HepG2 (cell line): ENCODE data around the gene TRIM54. TPM values are rescaled to one million over a fixed set of nuclear protein-coding genes. Genes with fewer than 3 reads are reported as not detected.

ENCODE experiments used
- ARNT2 ChIP-seq: sonication (generic); formaldehyde crosslinking; IDR thresholded peaks from 2 replicates; pipeline ENCODE4 v1.8.0; 2022; ENCODE audit warnings: mild to moderate bottlenecking, low read depth, missing genetic modification reagents, moderate library complexity
- ATF7-NPFF ChIP-seq: sonication (generic); formaldehyde crosslinking; IDR thresholded peaks from 2 replicates; pipeline ENCODE4 v1.8.1; 2023; ENCODE audit warnings: mild to moderate bottlenecking, low read depth, missing genetic modification reagents, moderate library complexity
- CREB1 ChIP-seq, 2 experiments: fragments of 450-650 bp in 1 of 2; IDR thresholded peaks; 2 replicates each; pipeline ENCODE4 v1.6.1; 2016 to 2017; ENCODE audit warnings: control low read depth in 1 of 2, mild to moderate bottlenecking in 1 of 2, missing compliant biosample characterization in 1 of 2, missing genetic modification characterization in 1 of 2
- FOXJ3 ChIP-seq: sonication (generic); formaldehyde crosslinking; IDR thresholded peaks from 2 replicates; pipeline ENCODE4 v1.4.0; 2020; ENCODE audit warnings: missing genetic modification reagents, mild to moderate bottlenecking, borderline replicate concordance
- GATA4 ChIP-seq: sonication (generic); IDR thresholded peaks from 2 replicates; pipeline ENCODE4 v1.6.1; 2016; ENCODE audit warnings: antibody characterized with exemption, low read depth, borderline replicate concordance
- IKZF4 ChIP-seq: sonication (generic); formaldehyde crosslinking; IDR thresholded peaks from 2 replicates; pipeline ENCODE4 v1.5.1; 2020; ENCODE audit warnings: borderline replicate concordance, mild to moderate bottlenecking, low read depth, missing genetic modification reagents; ENCODE audit errors: not compliant biosample characterization
- KLF16 ChIP-seq, 2 experiments: sonication (generic) in 1 of 2; formaldehyde crosslinking in 1 of 2; IDR thresholded peaks; 2 replicates each; pipeline versions ENCODE4 v1.6.1 to v1.8.0; 2016 to 2023; ENCODE audit warnings: missing genetic modification reagents in 2 of 2, missing compliant biosample characterization in 1 of 2
- MTF2 ChIP-seq: sonication (generic); formaldehyde crosslinking; IDR thresholded peaks from 2 replicates; pipeline ENCODE4 v1.5.0; 2020; ENCODE audit warnings: missing genetic modification reagents, borderline replicate concordance
- MXD4 ChIP-seq: IDR thresholded peaks from 2 replicates; pipeline ENCODE4 v1.6.1; 2016; ENCODE audit warnings: mild to moderate bottlenecking, missing biosample characterization, missing genetic modification reagents
- NAIF1 ChIP-seq: sonication (generic); formaldehyde crosslinking; IDR thresholded peaks from 2 replicates; pipeline ENCODE4 v1.5.0; 2020; ENCODE audit warnings: mild to moderate bottlenecking, missing genetic modification reagents, borderline replicate concordance
- NPAS2 ChIP-seq: sonication (generic); formaldehyde crosslinking; IDR thresholded peaks from 2 replicates; pipeline ENCODE4 v1.8.0; 2022; ENCODE audit warnings: mild to moderate bottlenecking, missing genetic modification reagents, borderline replicate concordance
- RFX3 ChIP-seq: IDR thresholded peaks from 2 replicates; pipeline ENCODE4 v1.6.1; 2016; ENCODE audit warnings: missing biosample characterization, missing genetic modification reagents
- RXRB ChIP-seq: IDR thresholded peaks from 2 replicates; pipeline ENCODE4 v1.6.1; 2016; ENCODE audit warnings: borderline replicate concordance, missing genetic modification reagents, missing compliant biosample characterization
- SP1 ChIP-seq, 2 experiments: fragments of 450-650 bp in 1 of 2; sonication (generic) in 1 of 2; formaldehyde crosslinking in 1 of 2; IDR thresholded peaks; 2 replicates each; pipeline versions ENCODE4 v1.4.0 to v1.6.1; 2016 to 2020; ENCODE audit warnings: missing genetic modification reagents in 1 of 2
- TBP ChIP-seq: sonication (generic); formaldehyde crosslinking; IDR thresholded peaks from 2 replicates; pipeline ENCODE4 v1.5.0; 2020; ENCODE audit warnings: missing genetic modification reagents
- TCF7L2 ChIP-seq: IDR thresholded peaks from 2 replicates; pipeline ENCODE4 v1.6.1; 2011; ENCODE audit warnings: mild to moderate bottlenecking, low read depth, low read length, moderate library complexity
- ZNF280D ChIP-seq: sonication (generic); formaldehyde crosslinking; IDR thresholded peaks from 2 replicates; pipeline ENCODE4 v1.5.1; 2020; ENCODE audit warnings: mild to moderate bottlenecking, missing genetic modification reagents
- ZNF44 ChIP-seq: sonication (generic); formaldehyde crosslinking; IDR thresholded peaks from 2 replicates; pipeline ENCODE4 v1.5.1; 2020; ENCODE audit warnings: mild to moderate bottlenecking, missing genetic modification reagents
- ZNF672 ChIP-seq: sonication (generic); formaldehyde crosslinking; IDR thresholded peaks from 2 replicates; pipeline ENCODE4 v1.8.1; 2022; ENCODE audit warnings: missing genetic modification reagents
- ZNF839 ChIP-seq: sonication (generic); formaldehyde crosslinking; IDR thresholded peaks from 2 replicates; pipeline ENCODE4 v1.4.0; 2020; ENCODE audit warnings: missing genetic modification reagents, mild to moderate bottlenecking, borderline replicate concordance
- polyA plus RNA-seq, 8 experiments: library from polyadenylated mRNA; depleted of rRNA in 3 of 8; stranded (reverse) in 7 of 8; unstranded in 1 of 8; fragments of >200 nt; fragmentation: Illumina TruSeq in 4 of 8; extraction: Trizol in 4 of 8; gene quantifications; 2 replicates each; pipeline versions ENCODE4 v1.2.1 to v1.2.3, GENCODE V29; 2011 to 2016; ENCODE audit warnings: low read depth in 4 of 8, missing spikeins in 1 of 8, mixed read lengths in 1 of 8; ENCODE audit not compliant: insufficient read depth in 1 of 8
- total RNA-seq, 5 experiments: library from RNA; depleted of rRNA; stranded (reverse); fragments of >200 nt; fragmentation: Illumina TruSeq; extraction: Trizol; gene quantifications; 2 replicates each; pipeline ENCODE4 v1.2.3, GENCODE V29; 2016; ENCODE audit warnings: low read depth in 1 of 5
- TF ChIP-seq, protein P1 (sequence below): sonication (generic); formaldehyde crosslinking; IDR thresholded peaks from 2 replicates; pipeline ENCODE4 v1.4.0; 2020; ENCODE audit warnings: missing genetic modification reagents
- TF ChIP-seq, protein P2 (sequence below): sonication (generic); formaldehyde crosslinking; IDR thresholded peaks from 2 replicates; pipeline ENCODE4 v1.9.0; 2021; ENCODE audit warnings: missing genetic modification reagents, mild to moderate bottlenecking, borderline replicate concordance

TRIM54 gene
- total and polyA plus RNA-seq, 2 of the 13 experiments (the other 11 are each of a cell fraction or from before 2014, with no cell fraction given) = 0.07 to 0.13 TPM

DNA sequence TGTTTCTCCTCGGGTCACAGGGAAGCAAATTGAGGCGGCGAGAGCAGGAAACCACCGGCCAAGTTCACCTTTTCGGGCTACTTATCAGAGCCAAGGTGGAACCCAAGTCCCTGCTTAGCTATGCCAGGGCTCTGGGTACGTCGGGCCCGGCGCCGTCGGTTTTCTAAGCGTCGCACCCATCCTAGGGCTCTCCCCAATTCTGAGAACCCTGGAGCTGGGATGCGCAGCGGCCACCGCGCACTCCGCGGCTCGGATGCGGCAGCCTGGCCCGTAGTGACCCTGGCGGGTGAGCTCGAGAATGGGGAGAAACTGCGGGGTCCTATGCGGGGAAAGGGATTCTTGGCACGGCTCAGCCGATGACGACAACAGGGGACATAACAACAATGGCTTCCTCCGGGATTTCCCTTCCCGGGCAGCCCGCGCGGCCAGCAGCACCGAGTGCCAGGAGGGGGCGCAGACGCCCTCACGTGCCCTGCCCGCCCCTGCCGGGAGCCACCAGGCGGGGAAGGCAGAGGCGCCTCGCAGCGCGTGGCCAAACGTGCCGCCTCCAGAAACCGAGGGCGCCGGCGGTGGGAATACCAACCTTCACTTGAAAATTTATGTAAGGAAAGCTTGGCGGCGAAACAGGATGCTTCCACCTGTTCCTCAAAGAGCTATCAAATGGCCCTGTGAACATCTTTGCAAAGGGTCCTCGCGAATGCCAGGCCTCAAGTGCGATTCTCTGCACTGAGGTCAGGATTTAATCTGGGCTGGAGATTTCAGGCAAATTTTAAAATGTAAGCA, 17.3 kb upstream of the TRIM54 start (continued):
- TF ChIP-seq MTF2 (peak; percentile 99; the same call in 1 of the 2 replicates), NPAS2 (0 out of 2 replicates have a peak, but pooled peaks have one; percentile 21), KLF16 (CRISPR knock-in tag; IDR thresholded peaks at IDR 0.05) (peak in 1 of 2 experiments; percentile 80; a peak in 2 of 4 replicates), SP1 (IDR thresholded peaks at IDR 0.05) (no peak), SP1 (CRISPR knock-in tag; IDR thresholded peaks at IDR 0.05) (peak; percentile 79), ZNF44 (CRISPR knock-in tag) (no peak), ZNF280D (CRISPR knock-in tag) (0 out of 2 replicates have a peak, but pooled peaks have one; percentile 59), MXD4 (CRISPR knock-in tag) (0 out of 2 replicates have a peak, but pooled peaks have one; percentile 78), RXRB (CRISPR knock-in tag) (no peak), ZNF839 (CRISPR knock-in tag) (no peak; the same call in 1 of the 2 replicates), IKZF4 (CRISPR knock-in tag) (peak; percentile 60), FOXJ3 (CRISPR knock-in tag) (no peak), RFX3 (CRISPR knock-in tag) (no peak), GATA4 (no peak), NAIF1 (CRISPR knock-in tag) (no peak), ZNF672 (CRISPR knock-in tag) (no peak), CREB1 (IDR thresholded peaks at IDR 0.05) (peak; percentile 65), CREB1 (CRISPR knock-in tag; IDR thresholded peaks at IDR 0.05) (no peak; the same call in 1 of the 2 replicates), ARNT2 (CRISPR knock-in tag) (peak; percentile 85; the same call in 1 of the 2 replicates), TCF7L2 (no peak), TBP (CRISPR knock-in tag) (no peak), ATF7-NPFF (no peak; the same call in 1 of the 2 replicates)
- TF ChIP-seq, protein P1, sequence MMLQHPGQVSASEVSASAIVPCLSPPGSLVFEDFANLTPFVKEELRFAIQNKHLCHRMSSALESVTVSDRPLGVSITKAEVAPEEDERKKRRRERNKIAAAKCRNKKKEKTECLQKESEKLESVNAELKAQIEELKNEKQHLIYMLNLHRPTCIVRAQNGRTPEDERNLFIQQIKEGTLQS (CRISPR knock-in tag) = peak; percentile 45; the same call in 1 of the 2 replicates
- TF ChIP-seq, protein P2, sequence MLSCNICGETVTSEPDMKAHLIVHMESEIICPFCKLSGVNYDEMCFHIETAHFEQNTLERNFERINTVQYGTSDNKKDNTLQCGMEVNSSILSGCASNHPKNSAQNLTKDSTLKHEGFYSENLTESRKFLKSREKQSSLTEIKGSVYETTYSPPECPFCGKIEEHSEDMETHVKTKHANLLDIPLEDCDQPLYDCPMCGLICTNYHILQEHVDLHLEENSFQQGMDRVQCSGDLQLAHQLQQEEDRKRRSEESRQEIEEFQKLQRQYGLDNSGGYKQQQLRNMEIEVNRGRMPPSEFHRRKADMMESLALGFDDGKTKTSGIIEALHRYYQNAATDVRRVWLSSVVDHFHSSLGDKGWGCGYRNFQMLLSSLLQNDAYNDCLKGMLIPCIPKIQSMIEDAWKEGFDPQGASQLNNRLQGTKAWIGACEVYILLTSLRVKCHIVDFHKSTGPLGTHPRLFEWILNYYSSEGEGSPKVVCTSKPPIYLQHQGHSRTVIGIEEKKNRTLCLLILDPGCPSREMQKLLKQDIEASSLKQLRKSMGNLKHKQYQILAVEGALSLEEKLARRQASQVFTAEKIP (CRISPR knock-in tag) = no peak
